ENCODE results near the gene TSPOAP1.

Gene TSPOAP1

GRCh38 chr17:58254803-58255202 lies 73.8 kb downstream of the TSPOAP1 start:
- H3K4me3 ChIP-seq (ENCODE audit: low read depth, low read length): no peak overlapping the region
- no peak for DNase-seq (ENCODE audit: low read depth)
- TF ChIP-seq, protein P1, sequence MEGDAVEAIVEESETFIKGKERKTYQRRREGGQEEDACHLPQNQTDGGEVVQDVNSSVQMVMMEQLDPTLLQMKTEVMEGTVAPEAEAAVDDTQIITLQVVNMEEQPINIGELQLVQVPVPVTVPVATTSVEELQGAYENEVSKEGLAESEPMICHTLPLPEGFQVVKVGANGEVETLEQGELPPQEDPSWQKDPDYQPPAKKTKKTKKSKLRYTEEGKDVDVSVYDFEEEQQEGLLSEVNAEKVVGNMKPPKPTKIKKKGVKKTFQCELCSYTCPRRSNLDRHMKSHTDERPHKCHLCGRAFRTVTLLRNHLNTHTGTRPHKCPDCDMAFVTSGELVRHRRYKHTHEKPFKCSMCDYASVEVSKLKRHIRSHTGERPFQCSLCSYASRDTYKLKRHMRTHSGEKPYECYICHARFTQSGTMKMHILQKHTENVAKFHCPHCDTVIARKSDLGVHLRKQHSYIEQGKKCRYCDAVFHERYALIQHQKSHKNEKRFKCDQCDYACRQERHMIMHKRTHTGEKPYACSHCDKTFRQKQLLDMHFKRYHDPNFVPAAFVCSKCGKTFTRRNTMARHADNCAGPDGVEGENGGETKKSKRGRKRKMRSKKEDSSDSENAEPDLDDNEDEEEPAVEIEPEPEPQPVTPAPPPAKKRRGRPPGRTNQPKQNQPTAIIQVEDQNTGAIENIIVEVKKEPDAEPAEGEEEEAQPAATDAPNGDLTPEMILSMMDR (conservative IDR thresholded peaks at IDR 0.05; ENCODE audit: low read depth, low read length): peak; percentile 9

DNA sequence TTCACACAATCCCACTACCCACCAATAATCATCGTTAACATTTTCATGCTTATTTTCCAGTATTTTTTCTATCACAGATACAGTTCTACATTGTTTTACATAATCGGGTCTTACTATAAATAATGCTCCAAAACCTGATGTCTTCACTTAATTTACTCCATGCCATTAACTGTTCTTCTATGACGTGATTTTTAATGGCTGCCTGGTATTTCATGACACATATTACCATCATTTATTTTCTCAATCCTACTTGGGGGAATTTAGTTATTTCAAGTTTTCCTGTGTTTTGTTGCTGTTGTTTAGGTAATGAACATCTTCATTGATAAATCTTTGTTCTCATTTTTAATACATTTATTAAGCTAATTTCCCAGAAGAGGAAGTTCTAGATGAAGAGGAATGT lies 75.5 kb downstream of the TSPOAP1 start:
- TF ChIP-seq, protein P1 (conservative IDR thresholded peaks at IDR 0.05; ENCODE audit: low read depth, low read length): no peak
- no peak for DNase-seq (ENCODE audit: low read depth)
- H3K4me3 ChIP-seq (ENCODE audit: low read depth, low read length): no peak overlapping the region

- no peak for DNase-seq (ENCODE audit: low read depth)
- TF ChIP-seq, protein P1 (conservative IDR thresholded peaks at IDR 0.05; ENCODE audit: low read depth, low read length): no peak
- H3K4me3 ChIP-seq (ENCODE audit: low read depth, low read length): no peak overlapping the region
These were observed 76.5 kb downstream of the TSPOAP1 start for GRCh38 chr17:58252141-58252540.
